Endothelial cell of umbilical vein (primary cell): ENCODE results near the gene HTR7. TPM values are rescaled to one million over a fixed set of nuclear protein-coding genes. Genes with fewer than 3 reads are reported as not detected.

ENCODE experiments used
- BruUV-seq: library from RNA; stranded (reverse); fragments of 400-500 nt; replicated peaks from 2 replicates; lab custom pipeline; 2021; lab: Mats Ljungman, UMichigan
- CTCF ChIA-PET: fragments of 300-600, 350-600 bp; sonication (Branson Sonifier 250); formaldehyde crosslinking; loops from one replicate; lab custom pipeline; 2021; ENCODE audit warnings: antibody characterized with exemption, inconsistent platforms; lab: Charles Lee
- POLR2A ChIA-PET: fragments of 300-600, 350-600 bp; sonication (Branson Sonifier 250); formaldehyde crosslinking; loops from one replicate; lab custom pipeline; 2021; ENCODE audit warnings: antibody characterized with exemption, inconsistent platforms; lab: Charles Lee
- DNase-seq: peaks from one replicate; pipeline ENCODE4 v3.0.0-alpha.2; 2011; ENCODE audit warnings: low read depth, low spot score
- FAIRE-seq: peaks from 2 replicates; lab custom pipeline; 2011; peaks lifted over from hg19 to GRCh38; lab: Jason Lieb, UNC
- H2AFZ ChIP-seq: 2 replicates; pipeline ENCODE4 v1.6.0; 2012; ENCODE audit warnings: low read depth, low read length, control low read depth, inconsistent platforms
- H3K27ac ChIP-seq: 2 replicates; pipeline ENCODE4 v1.5.1; 2011; ENCODE audit warnings: low read depth, mild to moderate bottlenecking, control low read depth, low read length, moderate library complexity; ENCODE audit not compliant: insufficient read depth
- H3K27me3 ChIP-seq, 2 experiments: 2 replicates each; pipeline versions ENCODE4 v1.6.0 to v1.6.1; 2011; ENCODE audit warnings: low read length in 2 of 2, mixed read lengths in 1 of 2; ENCODE audit not compliant: control insufficient read depth in 2 of 2, insufficient read depth in 2 of 2
- H3K36me3 ChIP-seq, 2 experiments: 2 replicates in 1 of 2; 3 replicates in 1 of 2; pipeline ENCODE4 v1.5.1; 2011; ENCODE audit warnings: low read length in 2 of 2, mild to moderate bottlenecking in 1 of 2, moderate library complexity in 1 of 2; ENCODE audit not compliant: control insufficient read depth in 2 of 2, insufficient read depth in 2 of 2; ENCODE audit errors: extremely low read depth in 1 of 2
- H3K4me1 ChIP-seq: 3 replicates; pipeline ENCODE4 v1.5.1; 2011; ENCODE audit warnings: mild to moderate bottlenecking, low read length; ENCODE audit not compliant: control insufficient read depth, insufficient read depth; ENCODE audit errors: extremely low read depth
- H3K4me2 ChIP-seq: 2 replicates; pipeline ENCODE4 v1.6.1; 2011; ENCODE audit warnings: low read length, control low read depth, mixed read lengths; ENCODE audit not compliant: insufficient read depth
- H3K4me3 ChIP-seq, 3 experiments: fragments of 200-600 bp in 1 of 3; sonication (generic), shearing (Covaris generic) in 1 of 3; replicated peaks in 1 of 3; 2 replicates each; pipeline ENCODE4 v1.5.1; 2011 to 2016; ENCODE audit warnings: control low read depth in 3 of 3, low read length in 3 of 3, mild to moderate bottlenecking in 2 of 3, inconsistent platforms in 1 of 3, low read depth in 1 of 3, moderate library complexity in 1 of 3; ENCODE audit not compliant: insufficient read depth in 1 of 3
- H3K79me2 ChIP-seq: 2 replicates; pipeline ENCODE4 v1.6.0; 2012; ENCODE audit warnings: low read length, inconsistent platforms; ENCODE audit not compliant: control insufficient read depth, insufficient read depth
- H3K9ac ChIP-seq: replicated peaks from 2 replicates; pipeline ENCODE3; 2011; ENCODE audit warnings: low read length, control low read depth; ENCODE audit not compliant: insufficient read depth; ENCODE audit errors: extremely low read depth
- H3K9me1 ChIP-seq: replicated peaks from 3 replicates; pipeline ENCODE4 v1.6.0; 2011; ENCODE audit warnings: mild to moderate bottlenecking, low read length; ENCODE audit not compliant: control insufficient read depth, insufficient read depth; ENCODE audit errors: extremely low read depth
- H3K9me3 ChIP-seq: replicated peaks from 2 replicates; pipeline ENCODE4 v1.5.1; 2012; ENCODE audit warnings: low read length, inconsistent platforms; ENCODE audit not compliant: control insufficient read depth, insufficient read depth
- H4K20me1 ChIP-seq: replicated peaks from 2 replicates; pipeline ENCODE3; 2011; ENCODE audit warnings: mild to moderate bottlenecking, low read length; ENCODE audit not compliant: control insufficient read depth, insufficient read depth; ENCODE audit errors: extremely low read depth
- EZH2 ChIP-seq: IDR thresholded peaks from 2 replicates; pipeline ENCODE4 v1.6.1; 2012; ENCODE audit warnings: borderline replicate concordance, low read depth, mild to moderate bottlenecking, moderate library complexity, low read length, inconsistent platforms; ENCODE audit not compliant: severe bottlenecking
- FOS ChIP-seq: IDR thresholded peaks from 2 replicates; pipeline ENCODE4 v1.6.1; 2011; ENCODE audit warnings: mild to moderate bottlenecking, low read length, moderate library complexity, borderline replicate concordance; ENCODE audit not compliant: insufficient read depth
- GATA2 ChIP-seq: IDR thresholded peaks from 2 replicates; pipeline ENCODE4 v1.7.0; 2011; ENCODE audit warnings: low read depth, mild to moderate bottlenecking, moderate library complexity, mixed read lengths, low read length; ENCODE audit not compliant: insufficient read length, insufficient read depth
- JUN ChIP-seq: IDR thresholded peaks from 2 replicates; pipeline ENCODE4 v1.6.1; 2011; ENCODE audit warnings: borderline replicate concordance, low read depth; ENCODE audit not compliant: insufficient read length, insufficient read depth
- MYC ChIP-seq: IDR thresholded peaks from one replicate; pipeline ENCODE4 v1.6.1; 2011; ENCODE audit warnings: mild to moderate bottlenecking, low read depth, low read length
- POLR2A ChIP-seq: IDR thresholded peaks from 2 replicates; pipeline ENCODE4 v1.6.1; 2012; ENCODE audit warnings: low read depth, mild to moderate bottlenecking, control low read depth, low read length
- POLR2AphosphoS5 ChIP-seq: IDR thresholded peaks from 2 replicates; pipeline ENCODE4 v1.6.1; 2012; ENCODE audit warnings: low read depth, mild to moderate bottlenecking, control low read depth, low read length, moderate library complexity; ENCODE audit not compliant: insufficient read depth
- dilution Hi-C: fragments of 300-500 bp; cut with MboI; formaldehyde crosslinking; loops from one replicate; pipeline ENCODE4 v1.15.0; 2019; ENCODE audit warnings: low sequenced_read_pairs; ENCODE audit not compliant: extremely low pct_ligation_motif_present
- intact Hi-C: fragments of 100-400 bp; cut with micrococcal nuclease; formaldehyde crosslinking; loops from one replicate; pipeline ENCODE4 v1.10.0; 2022
- polyA plus RNA-seq, 4 experiments: library from polyadenylated mRNA; depleted of rRNA in 3 of 4; stranded (reverse) in 3 of 4; unstranded in 1 of 4; fragments of >200 nt; gene quantifications; 2 replicates each; pipeline versions ENCODE4 v1.2.1 to v1.2.3, GENCODE V29; 2011 to 2012; ENCODE audit warnings: missing spikeins in 1 of 4
- total RNA-seq: library from RNA; stranded (reverse); gene quantifications from 2 replicates; pipeline ENCODE4 v1.2.3, GENCODE V29; 2021
- TF ChIP-seq, protein P1 (sequence below), 2 donors: IDR thresholded peaks; 1 replicate in 1 of 2; 2 replicates in 1 of 2; pipeline ENCODE4 v1.5.1; 2011; ENCODE audit warnings: low read length in 2 of 2, mild to moderate bottlenecking in 2 of 2, moderate library complexity in 2 of 2, control low read depth in 1 of 2, inconsistent platforms in 1 of 2, low read depth in 1 of 2; ENCODE audit not compliant: insufficient read depth in 1 of 2; ENCODE audit errors: extremely low read depth in 1 of 2
- TF ChIP-seq, protein P2 (sequence below): IDR thresholded peaks from 2 replicates; pipeline ENCODE4 v1.6.1; 2011; ENCODE audit not compliant: insufficient read depth, insufficient read length

HTR7 gene
- total and polyA plus RNA-seq, 2 donors (not counting 3 experiments of a cell fraction or from before 2014, with no cell fraction given): 0.01 to 0.22 TPM

DNA sequence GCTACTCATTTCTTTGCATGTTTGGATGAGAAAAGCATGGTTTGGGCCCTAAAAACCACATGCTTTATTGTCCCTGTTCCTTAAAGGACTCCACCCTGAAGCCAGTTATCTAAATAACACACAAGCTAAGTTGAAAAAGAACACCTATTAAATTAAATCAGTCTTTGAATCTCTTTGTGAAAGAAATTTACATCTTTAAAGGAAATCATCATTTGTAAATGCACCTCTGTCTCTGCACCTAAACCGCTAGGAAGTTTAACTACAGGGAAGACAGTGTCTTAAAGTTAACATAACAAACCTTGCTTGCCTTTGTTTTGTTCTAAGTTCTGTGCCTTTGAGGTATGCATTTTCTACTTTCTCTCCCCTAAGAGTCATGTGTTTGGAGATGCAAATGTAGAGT lies 52.6 kb downstream of the HTR7 start:
- ChIA-PET POLR2A (no interaction called here), CTCF (interaction anchor here (2.2 kb wide), 2 partner anchors 17 to 58 kb away, joined by 5 to 6 read pairs; no protein-coding TSS in a partner anchor)
- Histone ChIP-seq H4K20me1 (no peaks in the 10 kb centered on the region), H2AFZ (no peak overlapping the region), H3K4me2 (no peak overlapping the region), H3K9me3 (no peaks in the 10 kb centered on the region), H3K27ac (no peak overlapping the region), H3K4me3 (no peak overlapping the region), H3K9ac (no peak overlapping the region), H3K9me1 (no peaks in the 10 kb centered on the region), H3K4me1 (no peaks in the 10 kb centered on the region), H3K27me3 (peaks cover 1 to 4% of the 10 kb centered on the region in 2 experiments), H3K36me3 (no peaks in the 10 kb centered on the region), H3K79me2 (no peaks in the 10 kb centered on the region)
- no peak for DNase-seq
- no peak for FAIRE-seq
- TF ChIP-seq, protein P1, sequence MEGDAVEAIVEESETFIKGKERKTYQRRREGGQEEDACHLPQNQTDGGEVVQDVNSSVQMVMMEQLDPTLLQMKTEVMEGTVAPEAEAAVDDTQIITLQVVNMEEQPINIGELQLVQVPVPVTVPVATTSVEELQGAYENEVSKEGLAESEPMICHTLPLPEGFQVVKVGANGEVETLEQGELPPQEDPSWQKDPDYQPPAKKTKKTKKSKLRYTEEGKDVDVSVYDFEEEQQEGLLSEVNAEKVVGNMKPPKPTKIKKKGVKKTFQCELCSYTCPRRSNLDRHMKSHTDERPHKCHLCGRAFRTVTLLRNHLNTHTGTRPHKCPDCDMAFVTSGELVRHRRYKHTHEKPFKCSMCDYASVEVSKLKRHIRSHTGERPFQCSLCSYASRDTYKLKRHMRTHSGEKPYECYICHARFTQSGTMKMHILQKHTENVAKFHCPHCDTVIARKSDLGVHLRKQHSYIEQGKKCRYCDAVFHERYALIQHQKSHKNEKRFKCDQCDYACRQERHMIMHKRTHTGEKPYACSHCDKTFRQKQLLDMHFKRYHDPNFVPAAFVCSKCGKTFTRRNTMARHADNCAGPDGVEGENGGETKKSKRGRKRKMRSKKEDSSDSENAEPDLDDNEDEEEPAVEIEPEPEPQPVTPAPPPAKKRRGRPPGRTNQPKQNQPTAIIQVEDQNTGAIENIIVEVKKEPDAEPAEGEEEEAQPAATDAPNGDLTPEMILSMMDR (IDR thresholded peaks at IDR 0.05; ENCODE audit: extremely low read depth in 1 of 2, insufficient read depth in 1 of 2, low read depth in 1 of 2, low read length in 2 of 2): no peak
- no peak for TF ChIP-seq EZH2
- no peak for TF ChIP-seq POLR2AphosphoS5
- no peak for TF ChIP-seq FOS
- no peak for TF ChIP-seq POLR2A
- TF ChIP-seq, protein P2, sequence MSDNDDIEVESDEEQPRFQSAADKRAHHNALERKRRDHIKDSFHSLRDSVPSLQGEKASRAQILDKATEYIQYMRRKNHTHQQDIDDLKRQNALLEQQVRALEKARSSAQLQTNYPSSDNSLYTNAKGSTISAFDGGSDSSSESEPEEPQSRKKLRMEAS: no peak
- no peak for TF ChIP-seq GATA2
- TF ChIP-seq JUN: no peak
- no peak for TF ChIP-seq MYC
- no TSS peak for BruUV-seq
- intact Hi-C loops (no loop called here), dilution Hi-C loops (no loop called here)
